Measurements from ENCODE around the gene RAB27B. TPM values are rescaled to one million over a fixed set of nuclear protein-coding genes. Genes with fewer than 3 reads are reported as not detected.
A peak's percentile ranks its signal among the peaks of the same experiment; 100 is the strongest.

The RAB27B gene
- total RNA-seq, 1 experiment from 2014 or later: 9.9 TPM

DNA sequence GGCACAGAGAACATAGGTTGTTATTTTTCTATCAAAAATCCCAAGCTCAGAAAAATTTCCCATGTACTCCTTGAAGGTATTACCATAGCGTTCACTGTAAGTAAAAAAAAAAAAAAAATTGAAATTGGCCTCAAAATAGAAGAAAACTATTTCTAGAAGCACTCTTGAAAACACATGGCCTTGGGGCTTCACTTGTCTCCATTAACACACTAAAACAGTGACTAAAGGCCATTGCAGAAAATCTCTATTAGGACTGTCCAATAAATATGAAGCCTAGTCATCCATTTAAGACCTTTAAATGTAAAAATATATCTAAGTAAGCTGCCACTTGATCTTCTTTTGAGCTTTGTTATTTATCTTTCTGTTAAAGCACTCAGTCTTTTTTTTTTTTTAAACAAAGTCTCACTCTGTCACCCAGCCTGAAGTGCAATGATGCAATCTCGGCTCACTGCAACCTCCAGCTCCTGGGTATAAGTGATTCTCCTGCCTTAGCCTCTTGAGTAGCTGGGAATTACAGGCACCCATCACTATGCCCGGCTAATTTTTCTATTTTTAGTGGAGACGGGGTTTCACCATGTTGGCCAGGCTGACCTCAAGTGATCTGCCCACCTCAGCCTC, 95.2 kb downstream of the RAB27B start:
- no peak overlapping the region for H3K4me3 ChIP-seq
- H3K27ac ChIP-seq: no peak overlapping the region
- H3F3A ChIP-seq (ENCODE audit: insufficient read depth, low read depth): no peaks in the 10 kb centered on the region
- H3K79me2 ChIP-seq (ENCODE audit: low read depth): no peaks in the 10 kb centered on the region
- TF ChIP-seq CTCF (conservative IDR thresholded peaks at IDR 0.05): no peak
- BruUV-seq (replicated peaks): no TSS peak
- ChIA-PET CTCF (interaction anchor here (0.6 kb wide), 1 partner anchor 19 kb away, joined by 5 read pairs; no protein-coding TSS in a partner anchor), POLR2A (ENCODE audit: unreplicated experiment) (no interaction called here)
- no peaks in the 10 kb centered on the region for H3K27me3 ChIP-seq (ENCODE audit: insufficient read depth, low read depth)
- H2AFZ ChIP-seq: no peak overlapping the region
- no peaks in the 10 kb centered on the region for H4K20me1 ChIP-seq (ENCODE audit: insufficient read depth)
- H3K4me2 ChIP-seq: no peak overlapping the region
- H3K4me1 ChIP-seq (replicated peaks; ENCODE audit: insufficient read depth): no peaks in the 10 kb centered on the region
- intact Hi-C loops (cut with micrococcal nuclease; ENCODE audit: unreplicated experiment): no loop called here
- no peaks in the 10 kb centered on the region; the same call in 1 of the 2 replicates for H3K9me3 ChIP-seq (ENCODE audit: insufficient read depth, low read depth)
- H3K9me2 ChIP-seq (ENCODE audit: insufficient read depth): no peaks in the 10 kb centered on the region
- no peak for DNase-seq
- 0 out of 2 replicates have a peak, but pooled peaks cover 3% of the 10 kb centered on the region for H3K36me3 ChIP-seq (ENCODE audit: low read depth)

DNA sequence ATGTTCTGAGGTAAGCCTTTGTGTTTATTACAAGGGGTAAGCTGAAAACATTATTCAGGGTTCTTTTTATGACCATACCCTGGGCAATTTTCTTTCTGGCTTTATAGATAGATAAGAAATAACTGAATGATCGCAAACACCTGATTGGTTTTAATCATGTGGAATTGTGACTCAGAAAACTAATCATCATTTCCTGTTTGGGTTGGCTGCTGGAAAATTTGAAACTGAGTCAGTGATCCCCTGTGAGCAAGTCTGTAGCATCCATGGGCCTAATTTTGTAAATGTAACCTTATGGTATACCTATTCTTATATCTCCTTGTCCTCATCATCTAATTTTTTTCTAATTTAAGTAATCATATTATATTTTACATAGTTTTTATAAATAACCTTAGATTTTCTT, 96.7 kb downstream of the RAB27B start:
- no peak for DNase-seq

DNA sequence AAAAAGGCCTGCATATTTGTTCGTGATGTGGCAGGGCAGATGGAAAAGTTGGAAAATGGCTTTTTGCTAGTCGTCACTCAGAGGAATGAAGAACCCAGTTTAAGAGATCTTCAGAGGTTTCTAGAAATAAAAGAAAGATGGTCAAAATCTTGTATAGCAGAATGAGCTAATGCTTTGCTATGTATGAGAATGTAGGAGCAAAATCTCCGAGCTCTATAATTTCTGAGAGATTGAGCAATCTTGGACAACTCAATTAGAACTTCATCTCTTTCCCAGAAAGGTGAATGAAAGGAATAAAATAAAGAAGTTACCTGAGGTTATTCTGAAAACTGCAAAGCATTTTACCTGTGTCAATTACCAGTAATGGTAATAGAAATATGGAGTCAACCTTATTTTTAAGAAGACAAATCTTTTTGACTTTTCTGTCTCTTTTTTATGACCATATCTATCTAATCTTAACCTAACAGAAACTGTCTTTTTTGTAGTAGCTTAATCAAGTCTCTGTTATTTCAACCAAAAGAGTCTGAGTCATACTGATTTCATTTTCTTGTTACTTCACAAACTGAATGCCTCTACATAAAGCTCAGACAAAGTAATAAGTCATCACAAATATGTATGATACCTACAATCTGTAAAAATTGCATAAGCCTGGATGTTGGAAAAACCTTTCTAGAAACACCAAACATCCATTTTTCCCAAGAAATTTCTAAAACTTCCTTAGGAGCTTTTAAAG, 98.5 kb downstream of the RAB27B start:
- Histone ChIP-seq H3K9me2 (ENCODE audit: insufficient read depth) (no peaks in the 10 kb centered on the region), H3K4me2 (no peak overlapping the region), H3K79me2 (ENCODE audit: low read depth) (no peaks in the 10 kb centered on the region), H4K20me1 (ENCODE audit: insufficient read depth) (no peaks in the 10 kb centered on the region), H3F3A (ENCODE audit: insufficient read depth, low read depth) (no peaks in the 10 kb centered on the region), H3K4me3 (no peak overlapping the region), H3K27me3 (ENCODE audit: insufficient read depth, low read depth) (no peaks in the 10 kb centered on the region), H3K36me3 (ENCODE audit: low read depth) (0 out of 2 replicates have a peak, but pooled peaks cover 3% of the 10 kb centered on the region), H2AFZ (no peak overlapping the region), H3K9me3 (ENCODE audit: insufficient read depth, low read depth) (no peaks in the 10 kb centered on the region; the same call in 1 of the 2 replicates), H3K4me1 (replicated peaks; ENCODE audit: insufficient read depth) (no peaks in the 10 kb centered on the region), H3K27ac (peak overlapping the region; percentile 39; the same call in 1 of the 2 replicates)
- ChIA-PET POLR2A (ENCODE audit: unreplicated experiment) (no interaction called here), CTCF (no interaction called here)
- BruUV-seq (replicated peaks): no TSS peak
- TF ChIP-seq CTCF (conservative IDR thresholded peaks at IDR 0.05): no peak
- no peak for TF ChIP-seq EZH2 (IDR thresholded peaks at IDR 0.05; ENCODE audit: low read depth)
- no peak for DNase-seq
- intact Hi-C loops (cut with micrococcal nuclease; ENCODE audit: unreplicated experiment): no loop called here

More for the DNA sequence above, 96.7 kb downstream of the RAB27B start:
- no peaks in the 10 kb centered on the region for H3K4me1 ChIP-seq (replicated peaks; ENCODE audit: insufficient read depth)
- H2AFZ ChIP-seq: no peak overlapping the region
- H3K27ac ChIP-seq: no peak overlapping the region
- 0 out of 2 replicates have a peak, but pooled peaks cover 3% of the 10 kb centered on the region for H3K36me3 ChIP-seq (ENCODE audit: low read depth)
- TF ChIP-seq EZH2 (IDR thresholded peaks at IDR 0.05; ENCODE audit: low read depth) (no peak), CTCF (conservative IDR thresholded peaks at IDR 0.05) (no peak)
- H3K9me2 ChIP-seq (ENCODE audit: insufficient read depth): no peaks in the 10 kb centered on the region
- no peak overlapping the region for H3K4me2 ChIP-seq
- intact Hi-C loops (cut with micrococcal nuclease; ENCODE audit: unreplicated experiment): no loop called here
- CTCF ChIA-PET: no interaction called here
- H4K20me1 ChIP-seq (ENCODE audit: insufficient read depth): no peaks in the 10 kb centered on the region
- no peak overlapping the region for H3K4me3 ChIP-seq
- BruUV-seq (replicated peaks): no TSS peak
- H3K79me2 ChIP-seq (ENCODE audit: low read depth): no peaks in the 10 kb centered on the region
- no peaks in the 10 kb centered on the region for H3K27me3 ChIP-seq (ENCODE audit: insufficient read depth, low read depth)
- POLR2A ChIA-PET (ENCODE audit: unreplicated experiment): no interaction called here
- no peaks in the 10 kb centered on the region for H3F3A ChIP-seq (ENCODE audit: insufficient read depth, low read depth)
- no peaks in the 10 kb centered on the region; the same call in 1 of the 2 replicates for H3K9me3 ChIP-seq (ENCODE audit: insufficient read depth, low read depth)

All from PC-9 (cell line).